ENCODE results near the gene FNDC3B.
A peak's percentile ranks its signal among the peaks of the same experiment; 100 is the strongest.

Gene FNDC3B

DNA sequence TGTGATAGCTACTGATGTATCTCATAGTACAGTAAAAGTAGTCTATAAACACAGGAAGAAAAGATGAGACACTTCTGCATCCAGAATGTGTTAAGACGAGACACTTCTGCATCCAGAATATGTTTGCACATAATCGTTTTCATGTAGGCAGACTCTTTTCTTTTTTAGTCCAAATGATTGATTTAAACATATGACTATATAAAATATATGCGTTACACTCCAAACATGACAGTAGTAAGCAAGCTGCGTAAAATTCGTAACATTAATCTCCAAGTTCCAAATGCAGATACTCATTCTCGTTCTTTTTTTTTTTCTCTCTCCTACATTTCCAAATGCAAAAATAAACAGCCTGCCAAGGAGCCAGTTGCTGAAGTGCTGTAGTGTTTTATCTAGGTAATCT, 82.6 kb downstream of the FNDC3B start:
- no peak for DNase-seq

DNA sequence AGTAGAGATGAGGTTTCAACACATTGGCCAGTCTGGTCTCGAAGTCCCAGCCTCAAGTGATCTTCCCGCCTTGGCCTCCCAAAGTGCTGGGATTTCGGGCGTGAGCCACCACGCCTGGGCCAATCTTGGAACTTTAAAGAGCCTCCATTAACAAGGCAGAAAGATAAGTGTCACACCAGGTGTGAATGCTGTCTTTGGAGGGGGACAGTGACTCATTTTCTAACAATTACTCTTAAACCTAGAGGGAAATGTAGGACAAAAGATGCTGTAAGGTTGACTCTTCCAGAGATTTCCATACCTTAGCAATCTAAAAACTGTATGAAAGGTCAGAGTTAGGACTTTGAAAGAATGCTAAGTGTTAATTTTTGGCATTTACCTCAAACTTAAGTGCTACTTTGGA, 84.9 kb downstream of the FNDC3B start:
- DNase-seq = no peak

DNA sequence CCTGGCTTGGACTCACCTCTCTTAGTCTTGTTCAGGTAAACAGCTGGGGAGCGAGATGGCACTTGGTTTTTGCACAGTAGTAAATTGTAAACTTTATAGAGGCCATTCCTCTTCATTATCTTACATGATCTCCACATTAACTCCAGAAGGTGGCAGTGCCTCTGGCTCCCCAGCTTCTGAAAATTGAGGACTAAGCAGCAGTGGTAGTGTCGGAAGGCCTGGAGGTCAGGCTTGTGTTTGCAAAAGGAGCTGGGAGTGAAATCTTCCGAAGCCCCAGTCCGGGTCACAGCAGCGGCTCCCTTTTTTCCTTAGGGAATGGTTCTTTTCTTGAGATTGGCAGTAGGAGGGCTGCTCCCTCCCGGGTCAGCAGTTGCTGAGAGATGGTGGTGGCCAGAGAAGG, 85.7 kb downstream of the FNDC3B start:
- no peak for DNase-seq

GRCh38 chr3:172125963-172126457, 86.6 kb downstream of the FNDC3B start:
- DNase-seq = no peak

GRCh38 chr3:172126741-172127140, 87.4 kb downstream of the FNDC3B start:
- no peak for DNase-seq

DNA sequence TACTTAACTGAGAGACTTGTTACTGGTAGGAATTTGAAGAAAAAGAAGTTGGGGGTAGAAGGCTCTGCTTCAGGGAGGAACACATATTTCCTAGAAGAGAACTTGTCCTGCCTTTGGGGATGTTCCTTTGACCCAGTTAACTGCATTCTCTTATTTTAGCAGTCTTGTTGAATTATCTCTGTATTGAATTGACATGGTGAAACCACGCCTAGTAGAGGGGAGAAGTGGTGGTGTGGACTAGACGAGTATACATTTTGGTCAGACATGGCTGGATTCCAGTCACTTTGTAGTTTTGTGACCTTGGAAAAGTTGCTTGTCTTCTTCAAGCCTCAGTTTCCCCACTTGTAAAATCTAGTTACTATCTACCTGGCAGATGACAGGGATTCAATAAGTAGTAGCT, 87.8 kb downstream of the FNDC3B start:
- DNase-seq = no peak

DNA sequence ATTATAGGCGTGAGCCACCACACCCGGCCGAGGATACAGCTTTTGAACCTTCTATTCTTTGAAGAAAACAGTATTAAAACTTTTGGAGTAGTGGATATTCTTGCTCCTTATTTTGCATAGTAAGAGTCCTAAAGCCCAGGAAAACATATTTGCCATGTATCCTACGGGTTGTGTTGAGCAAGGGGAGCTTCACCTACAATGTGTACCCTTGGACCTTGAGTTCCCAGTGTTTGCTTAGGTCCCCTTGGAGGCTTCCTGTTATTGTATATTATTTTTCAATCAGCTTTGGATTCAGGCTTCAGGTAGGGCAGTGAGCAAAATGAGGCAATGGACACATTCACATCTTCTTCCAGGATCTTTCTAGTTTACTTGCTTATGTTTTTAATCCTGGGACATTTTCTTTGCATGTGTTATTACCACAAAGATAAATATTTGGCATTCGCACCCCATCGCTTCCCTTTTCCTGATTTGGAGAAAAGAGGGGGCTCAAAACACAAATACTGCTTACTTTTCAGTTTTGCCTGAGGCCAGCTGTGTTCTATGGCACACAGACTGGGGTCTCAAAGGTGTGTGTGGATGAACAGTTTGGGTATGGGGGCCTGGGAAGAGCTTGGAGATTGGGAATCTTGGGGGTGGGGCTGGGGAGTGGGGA, 88.7 kb downstream of the FNDC3B start:
- DNase-seq = no peak

- no peak for DNase-seq
Measured at GRCh38 chr3:172128858-172129257, 89.5 kb downstream of the FNDC3B start.

DNA sequence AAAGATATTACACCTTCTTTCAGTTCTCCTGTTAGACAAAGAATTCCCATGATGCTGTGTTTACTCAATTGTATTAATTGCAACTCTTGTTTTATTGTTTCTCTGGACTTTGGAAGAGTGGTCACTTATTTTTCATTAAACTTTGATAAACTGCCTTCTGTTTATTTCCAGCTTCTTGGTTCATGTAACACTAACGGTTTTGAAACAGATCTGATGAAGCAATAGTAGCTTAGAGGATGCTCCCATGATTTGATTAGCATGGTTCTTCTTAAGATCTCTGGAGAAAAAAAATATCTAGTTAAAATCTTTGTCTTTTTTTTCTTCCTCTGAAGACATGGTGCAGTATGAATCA, 90.1 kb downstream of the FNDC3B start:
- DNase-seq = no peak

GRCh38 chr3:172129850-172130716, 90.7 kb downstream of the FNDC3B start:
- peak; percentile 99 for DNase-seq

- no peak for DNase-seq
Measured at GRCh38 chr3:172130717-172131050, 91.3 kb downstream of the FNDC3B start.

- no peak for DNase-seq
Measured at GRCh38 chr3:172131746-172132145, 92.4 kb downstream of the FNDC3B start.

- no peak for DNase-seq
Measured at GRCh38 chr3:172132159-172132586, 92.8 kb downstream of the FNDC3B start.

DNA sequence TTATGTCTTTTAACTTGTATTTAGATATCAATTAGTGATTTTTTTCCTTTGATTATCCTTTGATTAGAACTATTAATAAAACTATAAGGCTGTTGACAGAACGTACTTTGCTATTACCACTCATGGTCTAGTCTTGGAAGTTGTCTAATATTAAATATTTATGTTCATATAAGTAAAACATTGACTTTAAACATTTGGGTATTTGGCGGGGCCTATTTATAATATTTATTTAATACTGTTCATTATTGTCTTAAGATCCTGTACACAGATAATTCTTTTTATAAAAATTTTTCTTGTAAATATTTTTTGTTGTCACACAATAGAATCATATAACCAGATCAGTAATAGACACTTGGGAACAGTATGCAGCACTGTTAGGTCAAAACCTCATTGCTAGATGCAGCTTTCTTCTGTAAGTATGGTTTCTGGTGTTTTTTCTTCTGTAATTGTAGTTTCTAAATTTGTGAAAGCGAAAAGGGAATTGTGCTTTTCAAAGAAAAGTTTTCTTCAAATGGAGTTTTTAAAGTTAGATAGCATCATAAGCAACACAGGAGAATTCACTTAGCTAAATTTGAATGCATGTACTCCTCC, 93.4 kb downstream of the FNDC3B start:
- no peak for DNase-seq

- no peak for DNase-seq
Measured at GRCh38 chr3:172133838-172134237, 94.5 kb downstream of the FNDC3B start.

- no peak for DNase-seq
Measured at GRCh38 chr3:172134352-172134751, 95.0 kb downstream of the FNDC3B start.

- DNase-seq = peak; percentile 25
Measured at GRCh38 chr3:172135185-172135584, 95.8 kb downstream of the FNDC3B start.

- no peak for DNase-seq
Measured at GRCh38 chr3:172135820-172136219, 96.4 kb downstream of the FNDC3B start.

GRCh38 chr3:172136330-172136729, 97.0 kb downstream of the FNDC3B start:
- no peak for DNase-seq

GRCh38 chr3:172137287-172138192, 98.2 kb downstream of the FNDC3B start:
- peak; percentile 38 for DNase-seq

DNA sequence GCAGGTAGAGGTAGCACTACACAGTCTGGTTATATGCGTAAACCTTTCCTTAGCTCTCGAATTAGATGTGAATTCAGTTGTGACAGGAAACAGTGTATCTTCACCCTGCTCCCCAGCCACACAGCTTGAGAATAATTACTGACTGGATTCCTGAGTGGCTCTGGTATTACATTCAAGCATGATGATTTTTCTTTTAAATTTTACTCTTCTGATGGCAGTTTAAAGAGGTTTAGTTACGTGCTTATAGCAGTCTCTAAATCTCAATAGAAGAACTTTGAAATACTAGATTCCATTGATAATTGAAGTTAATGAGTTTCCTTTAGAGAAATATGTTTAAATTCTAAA, 98.8 kb downstream of the FNDC3B start:
- DNase-seq = no peak

- peak; percentile 33 for DNase-seq
Measured at GRCh38 chr3:172138792-172139507, 99.6 kb downstream of the FNDC3B start.
